AG20443 (cell line): ENCODE results near the gene CUL5.

ENCODE experiments used
- DNase-seq: peaks from one replicate; pipeline ENCODE4 v3.0.0; 2012; ENCODE audit warnings: low spot score, mixed read lengths

CUL5 gene

GRCh38 chr11:108008656-108009496 lies at the start of gene CUL5:
TSS of gene CUL5 (plus strand) at chr11:108008898. CDS start at chr11:108009349, 451 bp downstream.
- DNase-seq: peak; percentile 97

- no peak for DNase-seq
Measured at GRCh38 chr11:107961480-107961879, 47.2 kb upstream of the CUL5 start.

GRCh38 chr11:107962181-107962580 lies 46.5 kb upstream of the CUL5 start:
- DNase-seq: no peak

DNA sequence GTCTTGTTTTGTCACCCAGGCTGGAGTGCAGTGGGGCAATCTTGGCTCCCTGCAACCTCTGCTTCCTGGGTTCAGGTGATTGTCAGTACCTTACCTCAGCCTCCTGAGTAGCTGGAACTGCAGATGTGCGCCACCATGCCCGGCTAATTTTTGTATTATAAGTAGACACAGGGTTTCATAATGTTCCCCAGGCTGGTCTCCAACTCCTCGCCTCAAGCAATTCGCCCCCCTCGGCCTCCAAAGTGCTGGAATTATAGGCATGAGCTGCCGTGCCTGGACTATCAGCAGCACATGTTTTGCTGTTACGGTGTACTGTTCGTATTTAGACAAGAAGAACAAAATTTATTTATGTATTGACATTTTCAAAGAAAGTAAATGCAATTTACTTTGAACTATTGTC lies 45.6 kb upstream of the CUL5 start:
- DNase-seq: no peak

DNA sequence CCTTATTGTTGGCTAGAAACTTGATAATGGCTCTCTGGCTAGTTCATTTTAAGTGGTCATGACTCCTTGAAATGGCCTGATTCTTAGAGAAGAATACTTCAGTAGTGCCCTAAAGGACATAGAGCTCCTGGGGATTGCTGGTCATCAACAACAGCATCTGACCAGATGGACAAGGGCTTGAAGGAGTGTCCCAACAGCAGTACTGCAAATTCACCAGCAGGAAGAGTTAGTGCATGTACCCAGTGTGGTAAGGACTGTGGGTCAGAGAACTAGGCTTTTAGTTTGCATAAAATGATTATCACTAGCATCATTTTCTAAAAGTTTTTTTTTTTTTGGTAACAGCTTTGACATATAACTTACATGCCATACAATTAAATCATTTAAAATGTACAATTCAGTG lies 39.5 kb upstream of the CUL5 start:
- no peak for DNase-seq

- no peak for DNase-seq
Measured at GRCh38 chr11:107970049-107970448, 38.6 kb upstream of the CUL5 start.

GRCh38 chr11:107973641-107974040 lies 35.1 kb upstream of the CUL5 start:
- no peak for DNase-seq

DNA sequence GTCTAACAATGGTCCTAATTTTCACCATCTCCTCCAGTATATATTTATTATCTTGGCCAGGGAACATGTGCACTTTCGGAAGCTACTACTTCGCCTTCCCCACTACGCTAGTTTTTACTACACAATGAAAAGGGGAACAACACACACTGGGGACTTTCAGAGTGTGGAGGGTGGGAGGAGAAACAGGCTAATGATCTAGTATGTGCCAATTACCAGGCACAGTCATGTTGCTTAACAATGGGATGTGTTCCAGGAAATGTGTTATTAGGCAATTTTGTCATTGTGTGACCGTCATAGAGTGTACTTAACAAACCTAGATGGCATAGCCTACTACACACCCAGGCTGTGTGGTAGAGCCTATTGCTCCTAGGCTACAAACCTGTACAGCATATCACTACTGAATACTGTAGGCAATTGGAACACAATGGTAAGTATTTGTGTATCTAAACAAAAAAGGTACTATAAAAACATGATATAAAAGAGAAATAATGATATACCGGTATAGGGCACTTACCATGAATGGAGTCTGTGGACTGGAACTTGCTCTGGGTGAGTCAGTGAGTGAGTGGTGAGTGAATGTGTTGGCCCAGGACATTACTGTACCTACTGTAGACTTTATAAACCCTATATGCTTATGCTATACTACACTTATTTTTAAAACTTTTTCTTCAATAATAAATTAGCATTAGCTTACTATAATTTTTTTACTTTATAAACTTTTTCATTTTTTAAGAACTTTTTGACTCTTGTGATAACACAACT lies 20.1 kb upstream of the CUL5 start:
- DNase-seq: no peak

DNA sequence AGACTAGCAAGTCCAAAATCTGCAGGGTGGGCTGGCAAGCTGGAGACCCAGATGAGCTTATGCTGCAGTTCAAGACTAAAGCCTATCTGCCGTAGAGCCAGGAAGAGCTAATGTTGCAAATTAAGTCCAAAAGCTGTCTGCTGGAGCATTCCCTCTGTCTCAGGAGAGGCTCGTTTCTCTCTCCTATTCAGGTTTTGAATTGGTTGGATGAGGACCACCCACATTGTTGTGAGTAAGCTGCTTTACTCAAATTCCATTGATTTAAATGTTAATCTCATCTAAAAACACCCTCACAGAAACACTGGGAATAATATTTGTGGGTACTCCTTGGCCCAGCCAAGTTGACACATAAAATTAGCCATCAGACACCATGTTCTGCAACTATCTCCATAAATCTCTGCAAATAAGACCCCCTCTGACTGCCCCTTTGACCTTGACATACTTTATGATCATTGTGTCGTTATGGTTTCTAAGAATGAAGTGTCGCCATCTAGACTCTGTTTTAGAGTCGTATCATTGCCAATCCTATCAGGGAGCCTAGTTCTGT lies 16.8 kb upstream of the CUL5 start:
- DNase-seq: no peak

GRCh38 chr11:107996006-107996776 lies 12.5 kb upstream of the CUL5 start:
- DNase-seq: no peak

DNA sequence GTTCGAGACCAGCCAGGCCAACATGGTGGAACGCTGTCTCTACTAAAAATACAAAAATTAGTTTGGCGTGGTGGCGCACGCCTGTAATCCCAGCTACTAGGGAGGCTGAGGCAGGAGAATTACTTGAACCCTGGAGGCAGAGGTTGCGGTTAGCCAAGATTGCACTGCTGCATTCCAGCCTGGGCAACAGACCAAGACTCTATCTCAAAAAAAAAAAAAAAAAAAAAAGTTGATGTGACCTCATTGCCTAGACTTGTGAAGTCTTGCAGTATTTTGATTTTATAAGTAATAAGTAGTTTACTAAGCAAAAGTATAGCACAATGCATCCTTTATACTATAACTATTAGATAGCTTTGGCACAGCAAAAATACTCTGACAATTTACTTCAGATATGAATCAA lies 9.9 kb upstream of the CUL5 start:
- no peak for DNase-seq

- DNase-seq: peak; percentile 24
Measured at GRCh38 chr11:107999759-108000455, 8.8 kb upstream of the CUL5 start.

GRCh38 chr11:108002476-108002875 lies 6.2 kb upstream of the CUL5 start:
- DNase-seq: no peak

- no peak for DNase-seq
Measured at GRCh38 chr11:108003623-108004022, 5.1 kb upstream of the CUL5 start.

- no peak for DNase-seq
Measured at GRCh38 chr11:108007819-108008218, 879 bp upstream of the CUL5 start.

- peak; percentile 27 for DNase-seq
Measured at GRCh38 chr11:108009497-108010370, 1.0 kb downstream of the CUL5 start.

GRCh38 chr11:108012139-108012725 lies 3.5 kb downstream of the CUL5 start:
- DNase-seq: no peak

GRCh38 chr11:108016647-108017046 lies 7.9 kb downstream of the CUL5 start:
- DNase-seq: no peak

- DNase-seq: no peak
Measured at GRCh38 chr11:108018708-108019107, 10.0 kb downstream of the CUL5 start.

GRCh38 chr11:108019870-108020540 lies 11.3 kb downstream of the CUL5 start:
- no peak for DNase-seq
